IMR-90 (cell line): ENCODE results near the gene LRRC14B. TPM values are rescaled to one million over a fixed set of nuclear protein-coding genes. Genes with fewer than 3 reads are reported as not detected.

Source experiments
- ATAC-seq: fragments of 200-7000 bp; cut with Tn5 transposase; 2 replicates; pipeline ENCODE4 v1.9.1; 2020; ENCODE audit warnings: low read depth, mild to moderate bottlenecking, moderate library complexity
- BruUV-seq: library from RNA; stranded (reverse); fragments of 400-500 nt; replicated peaks from 2 replicates; lab custom pipeline; 2021; lab: Mats Ljungman, UMichigan
- CTCF ChIA-PET: fragments of 300-600 bp; formaldehyde crosslinking; extraction: SDS; loops from one replicate; lab custom pipeline; 2021; ENCODE audit warnings: antibody characterized with exemption; lab: Yijun Ruan, JAX
- POLR2A ChIA-PET: fragments of 300-600 bp; sonication (Branson Sonifier 250); formaldehyde crosslinking; loops from one replicate; lab custom pipeline; 2022; ENCODE audit warnings: antibody characterized with exemption; ENCODE audit not compliant: unreplicated experiment; lab: Charles Lee
- DNase-seq: peaks from one replicate; pipeline ENCODE4 v3.0.0; 2013
- H2AFZ ChIP-seq: replicated peaks from 2 replicates; pipeline ENCODE3; 2013; ENCODE audit warnings: low read length, mild to moderate bottlenecking; ENCODE audit not compliant: poor library complexity
- H2AK5ac ChIP-seq: 2 replicates; pipeline ENCODE4 v1.6.1; 2013; ENCODE audit warnings: low read depth, low read length, inconsistent platforms
- H2AK9ac ChIP-seq: replicated peaks from 2 replicates; pipeline ENCODE3; 2013; ENCODE audit warnings: mild to moderate bottlenecking, low read depth, low read length, moderate library complexity; ENCODE audit not compliant: poor library complexity
- H2BK120ac ChIP-seq: 2 replicates; pipeline ENCODE4 v1.6.1; 2013; ENCODE audit warnings: low read depth, low read length, inconsistent platforms
- H2BK15ac ChIP-seq: 3 replicates; pipeline ENCODE4 v1.6.1; 2013; ENCODE audit warnings: low read depth, low read length, inconsistent platforms
- H2BK20ac ChIP-seq: 2 replicates; pipeline ENCODE4 v1.6.1; 2013; ENCODE audit warnings: low read depth, mild to moderate bottlenecking, inconsistent platforms, low read length, moderate library complexity
- H2BK5ac ChIP-seq: 2 replicates; pipeline ENCODE4 v1.6.1; 2013; ENCODE audit warnings: mild to moderate bottlenecking, low read depth, low read length, inconsistent platforms; ENCODE audit not compliant: poor library complexity, severe bottlenecking
- H3K14ac ChIP-seq: replicated peaks from 2 replicates; pipeline ENCODE4 v1.6.1; 2013; ENCODE audit warnings: low read depth, low read length, inconsistent platforms
- H3K18ac ChIP-seq: 2 replicates; pipeline ENCODE4 v1.6.1; 2013; ENCODE audit warnings: low read depth, low read length, control low read depth
- H3K23ac ChIP-seq: 2 replicates; pipeline ENCODE4 v1.6.1; 2013; ENCODE audit warnings: low read depth, low read length, inconsistent platforms
- H3K27ac ChIP-seq: 2 replicates; pipeline ENCODE4 v1.5.1; 2013; ENCODE audit warnings: mild to moderate bottlenecking, control low read depth, low read length; ENCODE audit not compliant: insufficient read depth
- H3K27me3 ChIP-seq: 2 replicates; pipeline ENCODE4 v1.6.1; 2013; ENCODE audit warnings: low read length; ENCODE audit not compliant: control insufficient read depth, insufficient read depth
- H3K36me3 ChIP-seq: 2 replicates; pipeline ENCODE4 v1.6.1; 2013; ENCODE audit warnings: low read length, mixed read lengths; ENCODE audit not compliant: control insufficient read depth, insufficient read depth
- H3K4ac ChIP-seq: 2 replicates; pipeline ENCODE4 v1.6.1; 2013; ENCODE audit warnings: low read depth, low read length, inconsistent platforms
- H3K4me1 ChIP-seq: 2 replicates; pipeline ENCODE4 v1.6.1; 2013; ENCODE audit warnings: low read length, mixed read lengths; ENCODE audit not compliant: control insufficient read depth, insufficient read depth
- H3K4me2 ChIP-seq: 2 replicates; pipeline ENCODE4 v1.6.1; 2013; ENCODE audit warnings: low read depth, mild to moderate bottlenecking, control low read depth, low read length, moderate library complexity
- H3K4me3 ChIP-seq: 2 replicates; pipeline ENCODE4 v1.5.1; 2013; ENCODE audit warnings: low read depth, mild to moderate bottlenecking, control low read depth, low read length, moderate library complexity; ENCODE audit not compliant: insufficient read depth
- H3K56ac ChIP-seq: 2 replicates; pipeline ENCODE4 v1.6.1; 2013; ENCODE audit warnings: low read length, inconsistent platforms; ENCODE audit not compliant: insufficient read depth; ENCODE audit errors: extremely low read depth
- H3K79me1 ChIP-seq, 2 experiments: 2 replicates each; pipeline ENCODE4 v1.6.1; 2013; ENCODE audit warnings: low read length in 2 of 2, inconsistent platforms in 1 of 2, low read depth in 1 of 2
- H3K9ac ChIP-seq: 2 replicates; pipeline ENCODE4 v1.6.1; 2013; ENCODE audit warnings: low read depth, low read length, control low read depth
- H3K9me1 ChIP-seq: 2 replicates; pipeline ENCODE4 v1.6.1; 2013; ENCODE audit warnings: low read length, inconsistent platforms; ENCODE audit not compliant: insufficient read depth
- H3K9me3 ChIP-seq: 2 replicates; pipeline ENCODE4 v1.6.1; 2013; ENCODE audit warnings: low read length; ENCODE audit not compliant: control insufficient read depth, insufficient read depth
- H4K20me1 ChIP-seq: 2 replicates; pipeline ENCODE4 v1.6.1; 2013; ENCODE audit warnings: low read length, inconsistent platforms; ENCODE audit not compliant: insufficient read depth
- H4K5ac ChIP-seq: 2 replicates; pipeline ENCODE4 v1.6.1; 2013; ENCODE audit warnings: mild to moderate bottlenecking, low read depth, low read length, control low read depth
- H4K8ac ChIP-seq, 2 experiments: 2 replicates each; pipeline ENCODE4 v1.6.1; 2013; ENCODE audit warnings: low read depth in 2 of 2, low read length in 2 of 2, control low read depth in 1 of 2, inconsistent platforms in 1 of 2
- H4K91ac ChIP-seq: 2 replicates; pipeline ENCODE4 v1.6.1; 2013; ENCODE audit warnings: low read depth, low read length, inconsistent platforms; ENCODE audit not compliant: insufficient read depth
- BHLHE40 ChIP-seq: fragments of 150-350 bp; IDR thresholded peaks from 2 replicates; pipeline ENCODE4 v1.6.1; 2016; ENCODE audit warnings: mild to moderate bottlenecking, low read depth, low read length
- CEBPB ChIP-seq: IDR thresholded peaks from 2 replicates; pipeline ENCODE4 v1.6.1; 2012; ENCODE audit warnings: low read depth, low read length, improper control_type of control experiment
- MXI1 ChIP-seq: IDR thresholded peaks from 2 replicates; pipeline ENCODE4 v1.6.1; 2012; ENCODE audit warnings: low read depth, mild to moderate bottlenecking, low read length, moderate library complexity, borderline replicate concordance
- NFE2L2 ChIP-seq: fragments of 150-350 bp; IDR thresholded peaks from 2 replicates; pipeline ENCODE4 v1.6.1; 2016; ENCODE audit warnings: low read depth, mild to moderate bottlenecking, low read length
- POLR2A ChIP-seq: IDR thresholded peaks from 2 replicates; pipeline ENCODE4 v1.6.1; 2012; ENCODE audit warnings: mild to moderate bottlenecking, low read depth, low read length
- RCOR1 ChIP-seq: IDR thresholded peaks from 2 replicates; pipeline ENCODE4 v1.6.1; 2012; ENCODE audit warnings: mild to moderate bottlenecking, low read length, improper control_type of control experiment; ENCODE audit not compliant: insufficient replicate concordance
- RFX5 ChIP-seq: IDR thresholded peaks from 2 replicates; pipeline ENCODE4 v1.8.0; 2012; ENCODE audit warnings: low read depth, mild to moderate bottlenecking, low read length, moderate library complexity
- WGBS, 2 experiments: methylation state at CpG; one replicate each; pipeline versions ENCODE4 v1.1.5 to v1.1.7; 2013; ENCODE audit warnings: missing lambda C conversion rate in 2 of 2; ENCODE audit not compliant: insufficient read length in 1 of 2; ENCODE audit errors: extremely low coverage in 2 of 2; 5-methylcytosine and 5-hydroxymethylcytosine counted together
- dilution Hi-C: fragments of 300-500 bp; cut with HindIII; formaldehyde crosslinking; loops from one replicate; pipeline ENCODE4 v1.14.3; 2018; ENCODE audit warnings: low sequenced_read_pairs; ENCODE audit not compliant: unreplicated experiment
- in situ Hi-C: fragments of 300-500 bp; cut with MboI; formaldehyde crosslinking; loops from 3 replicates; pipeline ENCODE4 v1.14.3; 2019; ENCODE audit warnings: low sequenced_read_pairs, inconsistent platforms, mixed read lengths
- intact Hi-C: fragments of 100-400 bp; cut with micrococcal nuclease; formaldehyde crosslinking; loops from 2 replicates; pipeline ENCODE4 v1.10.0; 2022
- polyA plus RNA-seq, 3 experiments: library from polyadenylated mRNA; depleted of rRNA; stranded (reverse); fragments of >200 nt; gene quantifications; 2 replicates each; pipeline ENCODE4 v1.2.3, GENCODE V29; 2012; ENCODE audit warnings: low replicate concordance in 1 of 3
- total RNA-seq: library from RNA; depleted of rRNA; stranded (reverse); fragments of >200 nt; gene quantifications from 2 replicates; pipeline ENCODE4 v1.2.3, GENCODE V29; 2012
- TF ChIP-seq, protein P1 (sequence below): conservative IDR thresholded peaks from 2 replicates; pipeline ENCODE4 v1.5.1; 2012; ENCODE audit warnings: mild to moderate bottlenecking, low read depth, low read length, improper control_type of control experiment

LRRC14B gene
- total and polyA plus RNA-seq, 2 of the 4 experiments (the other 2 are of a cell fraction): not detected

DNA sequence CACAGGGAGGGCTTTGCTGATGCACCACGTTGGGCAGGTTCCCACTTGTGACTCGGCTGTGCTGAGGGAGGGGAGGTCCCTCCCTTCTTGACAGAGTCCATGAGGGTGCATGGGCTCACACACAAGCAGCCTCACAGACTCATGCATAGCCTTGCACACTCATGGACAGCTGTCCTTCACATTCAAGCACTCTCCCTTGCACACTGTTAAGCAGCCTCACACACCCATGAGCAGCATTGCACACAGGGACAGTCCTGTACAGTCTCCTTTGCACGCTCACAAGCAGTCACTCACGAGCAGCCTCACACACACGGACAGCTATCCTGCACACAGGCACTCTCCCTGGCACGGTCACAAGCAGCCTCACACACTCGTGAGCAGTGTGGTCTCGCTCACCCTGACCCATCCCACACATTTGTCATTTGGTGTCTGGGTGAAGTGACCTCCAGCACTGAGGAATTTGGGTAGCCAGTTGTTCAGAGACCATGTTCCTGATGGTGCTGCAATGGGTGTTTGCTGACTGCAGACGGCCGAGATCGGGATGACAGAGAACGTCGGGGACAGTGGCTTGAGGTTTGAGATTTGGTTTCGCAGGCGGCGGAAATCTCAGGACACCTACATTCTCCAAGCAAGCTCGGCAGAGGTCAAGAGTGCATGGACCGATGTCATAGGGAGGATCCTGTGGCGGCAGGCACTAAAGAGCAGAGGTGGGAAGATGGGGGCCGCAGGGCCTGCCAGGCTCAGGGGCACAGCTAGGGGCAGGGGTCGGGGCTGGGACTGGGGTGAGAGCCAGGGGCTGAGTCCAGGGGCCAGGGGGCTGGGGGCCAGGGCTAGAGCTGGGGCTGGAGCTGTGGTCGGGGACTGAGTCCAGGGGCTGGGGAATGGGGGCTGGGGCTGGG lies 17.7 kb upstream of the LRRC14B start (continued):
- TF ChIP-seq, protein P1, sequence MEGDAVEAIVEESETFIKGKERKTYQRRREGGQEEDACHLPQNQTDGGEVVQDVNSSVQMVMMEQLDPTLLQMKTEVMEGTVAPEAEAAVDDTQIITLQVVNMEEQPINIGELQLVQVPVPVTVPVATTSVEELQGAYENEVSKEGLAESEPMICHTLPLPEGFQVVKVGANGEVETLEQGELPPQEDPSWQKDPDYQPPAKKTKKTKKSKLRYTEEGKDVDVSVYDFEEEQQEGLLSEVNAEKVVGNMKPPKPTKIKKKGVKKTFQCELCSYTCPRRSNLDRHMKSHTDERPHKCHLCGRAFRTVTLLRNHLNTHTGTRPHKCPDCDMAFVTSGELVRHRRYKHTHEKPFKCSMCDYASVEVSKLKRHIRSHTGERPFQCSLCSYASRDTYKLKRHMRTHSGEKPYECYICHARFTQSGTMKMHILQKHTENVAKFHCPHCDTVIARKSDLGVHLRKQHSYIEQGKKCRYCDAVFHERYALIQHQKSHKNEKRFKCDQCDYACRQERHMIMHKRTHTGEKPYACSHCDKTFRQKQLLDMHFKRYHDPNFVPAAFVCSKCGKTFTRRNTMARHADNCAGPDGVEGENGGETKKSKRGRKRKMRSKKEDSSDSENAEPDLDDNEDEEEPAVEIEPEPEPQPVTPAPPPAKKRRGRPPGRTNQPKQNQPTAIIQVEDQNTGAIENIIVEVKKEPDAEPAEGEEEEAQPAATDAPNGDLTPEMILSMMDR: no peak

DNA sequence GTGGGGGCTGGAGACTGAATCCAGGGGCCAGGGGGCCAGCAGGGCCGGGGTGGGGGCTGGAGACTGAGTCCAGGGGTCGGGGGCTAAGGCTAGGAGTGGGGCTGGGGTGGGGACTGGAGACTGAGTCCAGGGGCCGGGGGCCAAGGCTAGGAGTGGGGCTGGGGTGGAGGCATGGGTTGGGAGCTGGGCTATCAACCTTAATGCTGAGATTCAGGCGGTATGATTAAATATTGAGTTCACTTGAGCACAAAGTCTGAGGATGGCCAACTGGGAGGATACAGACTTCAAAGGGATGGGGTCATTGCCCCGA lies 17.0 kb upstream of the LRRC14B start:
- ChIA-PET CTCF (interaction anchor here (2.2 kb wide), 1 partner anchor 14 kb away, joined by 7 read pairs; no protein-coding TSS in a partner anchor), POLR2A (no interaction called here)
- H3K14ac ChIP-seq: no peak overlapping the region
- peaks cover 8% of the 10 kb centered on the region; the same call in 1 of the 2 replicates for H3K9me1 ChIP-seq
- peaks cover 14% of the 10 kb centered on the region for H3K27me3 ChIP-seq
- TF ChIP-seq NFE2L2 (no peak), RFX5 (no peak), BHLHE40 (no peak), RCOR1 (no peak), CEBPB (no peak), POLR2A (no peak), MXI1 (no peak)
- no TSS peak for BruUV-seq
- no peak overlapping the region for H3K4me3 ChIP-seq
- H2BK20ac ChIP-seq: no peak overlapping the region
- 70% methylated on average over 3 of the region's 5 CpGs; no CpG with 5 or more reads in 1 of the 2 experiments for WGBS, 2 experiments
- peaks cover 4% of the 10 kb centered on the region for H3K4me1 ChIP-seq
- no peak overlapping the region for H3K4me2 ChIP-seq
- H3K79me1 ChIP-seq: no peaks in the 10 kb centered on the region
- DNase-seq (no peak), ATAC-seq (no peak)
- H4K5ac ChIP-seq: no peak overlapping the region
- no peak overlapping the region for H3K4ac ChIP-seq
- no peak overlapping the region for H2AK5ac ChIP-seq
- H3K18ac ChIP-seq: no peak overlapping the region
- H3K36me3 ChIP-seq: no peaks in the 10 kb centered on the region
- intact Hi-C loops: no loop called here
- no peak overlapping the region for H4K91ac ChIP-seq
- in situ Hi-C loops: no loop called here
- H4K8ac ChIP-seq: no peak overlapping the region
- no peak overlapping the region for H3K9ac ChIP-seq
- no peaks in the 10 kb centered on the region for H3K9me3 ChIP-seq
- H3K23ac ChIP-seq: no peak overlapping the region
- no peak overlapping the region for H2AFZ ChIP-seq
- H4K20me1 ChIP-seq: no peaks in the 10 kb centered on the region
- no peak overlapping the region for H2AK9ac ChIP-seq
- no peak overlapping the region for H3K27ac ChIP-seq
- H2BK5ac ChIP-seq: no peak overlapping the region
- H2BK15ac ChIP-seq: no peak overlapping the region
- dilution Hi-C loops: no loop called here
- H2BK120ac ChIP-seq: no peak overlapping the region
- no peak overlapping the region for H3K56ac ChIP-seq
